GM19240 (cell line): ENCODE results near the gene GNG2.

Experiments used
- DNase-seq: peaks from one replicate; pipeline ENCODE4 v3.0.0; 2011; ENCODE audit warnings: low spot score; ENCODE audit not compliant: insufficient read length

GNG2 gene

DNA sequence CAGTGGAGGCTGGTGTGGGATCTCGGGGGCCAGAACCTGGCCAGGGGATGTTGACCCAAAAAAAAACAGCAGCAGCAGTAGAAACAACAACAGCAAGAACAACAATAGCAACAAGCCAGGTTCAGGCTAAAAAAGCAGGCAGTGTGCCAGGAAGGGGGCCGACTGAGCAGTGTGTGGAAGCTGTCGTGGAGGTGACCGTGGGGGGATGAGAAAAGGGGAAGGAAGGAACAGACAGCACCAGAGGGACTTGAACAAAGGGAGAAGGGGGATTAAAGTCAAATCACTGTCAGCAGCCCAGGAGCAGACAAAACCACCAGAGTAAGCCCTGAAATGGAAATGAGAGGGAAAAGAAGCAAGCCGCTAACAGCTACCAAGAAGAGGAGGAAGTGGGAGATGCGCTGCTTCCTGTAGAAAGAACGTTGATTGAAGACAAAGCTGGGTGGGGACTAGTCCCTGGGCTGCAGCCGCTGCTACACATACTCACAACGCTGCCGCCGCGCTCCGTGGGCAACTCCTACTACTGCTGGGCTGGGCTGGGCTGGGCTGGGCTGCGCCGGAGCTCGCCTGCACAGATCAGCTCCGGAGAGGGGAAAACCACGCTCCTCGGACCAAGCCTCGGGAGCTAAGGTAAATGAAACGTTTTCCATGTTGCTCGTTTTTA lies at the start of gene GNG2:
Gene GNG2, plus strand, starts transcription at position 449 of the 661 bp plus-strand sequence. CDS start 90,067 bp downstream, outside the sequence.
- peak; percentile 50 for DNase-seq

DNA sequence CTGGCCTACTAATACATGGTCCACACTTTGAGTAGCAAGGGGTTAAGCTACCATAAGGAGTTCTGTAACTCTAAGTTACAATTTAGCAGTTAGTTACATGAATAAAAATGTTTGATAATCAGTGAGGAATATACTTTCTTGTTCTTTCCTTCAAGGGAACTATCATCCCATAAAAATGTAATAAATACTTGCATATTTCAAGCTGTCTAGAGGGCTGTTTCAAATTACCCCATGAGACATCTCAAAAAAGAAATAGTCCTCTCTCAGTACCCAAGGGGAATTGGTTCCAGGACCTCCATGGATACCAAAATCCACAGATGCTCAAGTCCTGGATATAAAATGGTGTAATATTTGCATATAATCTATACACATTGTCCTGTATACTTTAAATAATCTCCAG lies 48.7 kb upstream of the GNG2 start:
- DNase-seq = no peak

DNA sequence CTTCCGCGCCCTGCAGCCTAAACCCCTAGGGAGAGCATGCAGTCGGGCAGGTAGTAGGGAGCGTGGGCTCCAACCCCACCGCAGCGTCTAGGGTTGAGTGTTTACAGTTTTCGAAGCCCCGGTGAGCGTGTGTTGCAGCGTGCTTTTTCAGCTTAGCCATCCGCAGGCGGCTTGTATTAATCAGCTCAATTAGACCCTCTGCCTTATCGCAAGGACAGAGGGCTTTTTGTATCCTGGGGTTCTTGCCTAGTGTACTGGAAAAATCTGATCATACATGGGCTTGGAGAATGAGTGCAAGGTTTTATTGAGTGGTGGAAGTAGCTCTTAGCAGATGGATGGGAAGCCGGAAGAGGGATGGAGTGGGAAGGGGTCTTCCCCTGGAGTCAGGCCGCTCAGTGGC lies 44.4 kb upstream of the GNG2 start:
- DNase-seq = no peak

DNA sequence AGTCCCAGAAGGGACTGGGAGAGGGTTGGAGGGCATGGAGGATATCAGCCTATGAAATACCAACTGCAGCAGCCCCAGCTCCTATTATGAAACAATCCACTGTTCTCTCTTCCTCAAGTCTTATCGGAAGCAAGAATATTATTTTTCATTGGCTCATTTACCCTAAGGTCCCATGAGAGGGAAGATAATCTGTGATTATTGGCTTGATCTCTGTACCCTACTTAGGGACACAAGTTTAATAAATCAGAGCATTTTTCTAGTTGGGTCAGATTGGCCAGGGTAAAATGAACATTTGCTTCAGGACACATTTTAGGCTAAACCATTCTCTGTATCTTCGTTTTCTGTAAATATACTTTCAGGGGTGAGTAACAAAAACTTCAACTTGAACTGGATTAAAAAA lies 43.1 kb upstream of the GNG2 start:
- no peak for DNase-seq

DNA sequence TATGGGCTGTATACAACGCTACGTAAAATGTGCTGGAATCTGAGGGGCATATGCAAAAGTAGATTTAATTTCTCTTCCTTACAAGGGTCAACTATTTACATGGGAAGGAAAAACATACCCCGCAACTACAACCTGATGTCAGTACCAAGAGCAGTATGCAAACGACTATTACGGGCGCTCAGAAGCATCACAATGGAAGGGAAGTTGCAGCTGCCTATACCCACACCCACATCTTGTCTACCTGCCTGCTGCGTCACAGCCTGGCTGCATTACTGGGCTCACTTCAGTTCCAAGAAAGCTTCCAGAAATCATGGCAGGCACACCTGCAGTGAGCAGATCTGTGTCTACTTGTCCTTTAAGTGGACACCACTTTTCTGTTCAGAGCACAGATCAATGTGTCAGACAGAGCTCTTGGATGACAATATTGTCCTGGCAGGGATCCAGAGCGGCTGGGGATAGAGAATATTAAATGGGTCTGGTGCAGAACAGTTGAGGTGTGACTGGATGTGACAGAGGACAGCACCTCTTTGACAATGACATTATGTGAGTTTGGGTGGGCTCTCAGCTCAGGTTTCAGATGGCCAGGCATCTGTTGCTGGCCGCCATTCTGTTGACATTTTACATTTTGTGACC lies 41.5 kb upstream of the GNG2 start:
- no peak for DNase-seq

DNA sequence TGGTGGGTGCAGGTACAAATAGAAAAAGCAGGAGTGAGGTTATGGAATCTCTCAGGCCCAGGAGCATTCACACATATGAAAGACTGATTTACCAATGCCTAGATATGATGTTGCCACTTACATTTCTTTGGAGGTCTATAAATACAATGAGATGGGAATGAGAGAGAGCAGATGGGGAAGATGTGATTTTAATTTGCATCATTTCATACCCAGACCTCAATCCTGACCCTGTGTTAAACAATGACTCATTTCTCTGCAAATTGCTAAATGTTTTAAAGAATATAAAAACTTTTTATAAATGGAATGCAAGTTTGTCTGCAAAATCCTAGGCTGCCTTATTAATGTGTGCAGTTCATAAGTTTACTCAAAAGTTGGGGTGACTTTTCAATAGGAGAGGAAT lies 38.6 kb upstream of the GNG2 start:
- no peak for DNase-seq

DNA sequence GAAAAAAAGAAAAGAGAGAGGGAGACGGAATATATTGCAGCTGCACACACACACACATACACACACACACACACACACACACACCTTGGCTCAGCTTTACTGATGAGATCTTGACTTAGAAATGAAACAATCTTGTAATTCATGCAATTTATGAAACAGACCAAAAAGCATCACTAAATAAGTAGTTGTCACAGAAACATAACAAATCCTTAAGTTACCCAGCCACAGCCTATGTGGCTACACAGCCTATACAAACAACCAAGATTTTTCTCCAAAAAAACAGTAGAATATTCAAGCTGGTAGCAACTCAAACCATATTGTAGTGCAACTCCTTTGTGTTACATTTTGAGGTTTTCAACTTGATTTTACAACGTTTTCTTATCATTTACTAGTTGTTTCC lies 37.9 kb upstream of the GNG2 start:
- DNase-seq = no peak

DNA sequence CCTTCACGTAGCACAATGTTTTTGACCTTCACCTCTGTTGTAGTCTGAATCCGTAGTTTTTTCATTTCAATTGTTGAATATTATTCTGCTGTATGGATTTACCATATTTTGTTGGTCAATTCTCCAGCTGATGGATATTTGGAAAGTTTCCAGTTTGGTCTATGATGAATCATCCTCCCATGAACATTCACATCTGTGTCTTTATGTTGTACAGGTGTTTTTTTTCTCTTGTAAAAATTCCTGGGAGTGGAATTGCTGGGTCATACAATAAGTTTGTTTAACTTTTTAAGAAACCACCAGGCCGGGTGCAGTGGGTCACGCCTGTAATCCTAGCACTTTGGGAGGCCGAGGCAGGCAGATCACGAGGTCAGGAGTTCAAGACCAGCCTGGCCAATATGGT lies 36.7 kb upstream of the GNG2 start:
- no peak for DNase-seq

DNA sequence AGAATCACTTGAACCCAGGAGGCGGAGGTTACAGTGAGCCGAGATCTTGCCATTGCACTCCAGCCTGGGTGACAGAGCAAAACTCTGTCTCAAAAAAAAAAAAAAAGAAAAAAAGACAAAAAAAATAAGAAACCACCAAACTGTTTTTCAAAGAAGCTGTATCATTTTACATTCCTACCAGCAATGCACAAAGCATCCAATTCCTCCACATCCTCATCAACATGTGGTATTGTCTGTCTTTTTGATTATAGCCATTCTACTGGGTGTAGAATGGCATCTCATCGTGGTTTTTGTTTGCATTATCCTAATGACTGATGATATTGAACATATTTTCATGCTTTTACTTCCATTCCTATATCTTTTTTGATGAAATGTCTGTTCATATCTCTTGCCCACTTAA lies 36.2 kb upstream of the GNG2 start:
- DNase-seq = no peak

DNA sequence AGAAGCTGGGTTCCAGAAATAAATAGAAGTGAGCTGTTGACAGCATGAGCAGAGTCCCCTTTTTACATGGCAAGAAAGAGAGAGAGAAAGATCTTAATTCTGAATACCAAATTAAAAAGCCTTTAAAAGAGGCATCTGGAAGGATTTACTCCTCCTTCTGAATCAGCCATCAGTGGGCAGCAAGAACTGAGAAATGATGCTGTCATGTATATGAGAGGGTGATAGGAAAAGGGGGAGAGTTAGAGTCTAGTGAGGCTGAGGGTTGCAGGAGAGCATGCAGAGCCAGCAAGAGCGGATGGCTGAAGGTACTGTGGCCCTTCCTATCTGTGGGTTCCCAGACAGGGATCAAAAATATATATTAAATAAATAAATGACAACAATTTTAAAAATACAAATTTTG lies 34.5 kb upstream of the GNG2 start:
- no peak for DNase-seq

DNA sequence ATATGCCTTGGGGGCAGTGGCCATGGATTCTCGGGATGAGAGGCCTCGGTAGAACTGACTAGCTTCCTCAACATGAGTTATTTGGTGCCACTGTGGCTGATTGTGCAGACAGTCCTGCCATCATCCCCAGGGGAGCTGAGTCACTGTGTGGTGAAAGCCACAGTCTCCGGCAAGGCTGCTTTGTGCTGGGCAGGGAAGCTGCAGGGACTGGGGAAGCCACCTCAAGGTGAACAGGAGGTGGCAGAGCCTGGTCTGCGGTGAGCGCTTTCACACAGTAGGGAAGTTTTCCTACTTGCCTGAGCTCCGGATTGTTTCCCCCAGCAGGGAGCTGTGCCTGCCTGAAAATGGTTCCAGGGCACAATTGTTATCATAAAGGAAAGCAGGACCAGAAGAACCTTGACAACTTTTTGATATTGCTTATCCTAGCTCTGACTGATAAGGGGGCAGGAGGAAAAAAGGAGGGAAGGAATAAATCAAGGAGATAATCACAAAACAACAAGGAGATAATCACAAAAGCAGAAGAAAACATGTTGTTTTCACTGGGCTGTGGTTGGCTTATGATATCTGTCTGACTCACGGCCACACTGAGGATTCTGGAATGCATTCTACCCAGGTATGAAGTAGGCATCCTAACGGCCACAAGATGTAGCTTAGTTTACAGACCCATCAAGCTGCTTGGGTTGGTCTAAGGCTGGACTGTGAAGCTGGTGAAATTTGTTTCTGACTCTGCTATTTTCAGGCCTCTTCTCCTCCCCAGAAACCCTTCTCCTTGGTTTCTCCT lies 32.2 kb upstream of the GNG2 start:
- DNase-seq = no peak

DNA sequence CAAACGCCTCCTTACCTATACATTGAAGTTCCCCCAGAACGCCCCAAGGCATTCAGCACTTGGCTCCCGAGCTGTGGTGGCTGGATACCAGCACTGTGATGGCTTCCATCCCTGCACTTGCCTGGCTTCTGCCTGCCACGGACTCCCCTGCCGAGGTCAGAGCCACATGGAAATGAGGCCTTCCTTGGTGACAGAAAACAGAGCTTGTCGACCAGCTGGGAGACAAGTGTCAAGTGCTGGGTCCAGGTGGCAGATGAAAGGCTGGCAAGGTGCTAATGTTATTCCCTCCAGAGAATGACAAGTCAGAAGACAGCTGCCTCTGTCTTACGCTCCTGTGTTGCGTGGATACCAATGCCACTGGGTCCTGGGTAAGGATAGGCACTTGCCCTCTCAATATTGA lies 26.2 kb upstream of the GNG2 start:
- DNase-seq = no peak

DNA sequence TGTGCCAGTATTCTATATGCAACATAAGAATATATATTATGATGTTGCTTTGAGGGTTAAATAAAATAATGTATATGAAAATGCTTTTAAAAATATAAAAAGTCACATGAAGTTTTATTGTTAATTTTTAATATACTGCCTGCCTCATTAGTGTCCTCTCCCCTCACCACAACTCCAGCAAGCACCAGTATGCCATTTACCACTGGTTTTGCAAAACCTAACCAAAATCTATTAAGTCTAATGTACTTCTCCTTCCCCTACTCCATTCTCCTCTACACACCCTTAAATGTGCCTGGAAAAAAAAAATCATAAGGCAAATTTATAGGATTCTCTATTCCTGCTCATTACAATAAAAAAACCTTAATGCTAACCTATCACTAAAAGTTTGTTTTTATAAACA lies 24.0 kb upstream of the GNG2 start:
- DNase-seq = no peak

DNA sequence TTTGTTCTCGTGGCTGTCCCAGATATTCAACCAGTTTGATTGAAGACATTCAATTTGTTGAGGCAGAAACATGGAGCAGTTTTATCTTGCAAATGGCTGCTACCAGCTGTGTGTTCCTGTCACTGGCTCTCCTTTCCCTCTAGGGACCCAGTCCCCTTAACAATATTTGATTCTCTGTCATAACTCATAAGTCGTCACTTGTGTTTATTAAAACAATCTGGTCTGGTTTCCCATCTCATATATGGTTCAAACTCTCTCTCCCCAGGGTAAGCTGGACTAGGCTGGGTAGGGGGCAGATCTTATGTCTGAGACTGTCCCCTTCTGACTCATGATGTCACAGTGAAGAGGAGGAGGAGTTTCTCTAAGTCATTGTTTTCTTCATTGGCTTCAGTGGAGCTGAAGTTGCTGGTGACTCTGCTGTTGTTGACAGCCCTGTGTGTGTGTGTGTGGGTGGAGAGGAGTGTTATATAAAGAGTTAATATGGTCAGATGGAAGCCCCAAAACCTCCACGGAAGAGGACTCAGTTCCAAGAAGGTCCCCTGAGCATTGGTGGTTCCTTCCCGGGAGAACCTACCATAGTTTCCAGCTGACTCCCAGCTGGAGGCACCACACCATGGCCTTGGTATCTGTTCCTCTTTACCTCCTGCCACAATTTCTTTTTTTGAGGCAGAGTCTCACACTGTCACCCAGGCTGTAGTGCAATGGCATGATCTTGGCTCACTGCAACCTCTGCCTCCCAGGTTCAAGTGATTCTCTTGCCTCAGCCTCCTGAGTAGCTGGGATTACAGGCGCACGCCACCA lies 16.1 kb upstream of the GNG2 start:
- DNase-seq = no peak

DNA sequence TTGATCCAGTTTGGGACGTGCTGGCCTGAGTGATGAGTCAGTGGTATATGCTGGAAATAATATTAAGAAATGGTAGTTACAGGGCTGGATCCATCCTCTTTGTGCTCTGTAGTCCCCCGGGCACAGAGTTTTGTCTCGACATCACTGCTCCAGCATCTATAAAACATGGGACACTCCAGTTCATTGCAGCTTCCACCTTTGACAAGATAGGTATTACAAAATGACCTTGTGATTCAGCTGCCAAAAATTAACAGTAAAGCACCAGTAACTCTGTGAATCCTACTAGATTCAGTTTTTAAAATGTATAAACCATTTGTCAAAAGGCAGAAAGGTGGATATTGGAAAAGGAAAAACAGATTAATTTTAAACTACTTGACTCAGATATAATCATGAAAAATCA lies 14.6 kb upstream of the GNG2 start:
- no peak for DNase-seq

DNA sequence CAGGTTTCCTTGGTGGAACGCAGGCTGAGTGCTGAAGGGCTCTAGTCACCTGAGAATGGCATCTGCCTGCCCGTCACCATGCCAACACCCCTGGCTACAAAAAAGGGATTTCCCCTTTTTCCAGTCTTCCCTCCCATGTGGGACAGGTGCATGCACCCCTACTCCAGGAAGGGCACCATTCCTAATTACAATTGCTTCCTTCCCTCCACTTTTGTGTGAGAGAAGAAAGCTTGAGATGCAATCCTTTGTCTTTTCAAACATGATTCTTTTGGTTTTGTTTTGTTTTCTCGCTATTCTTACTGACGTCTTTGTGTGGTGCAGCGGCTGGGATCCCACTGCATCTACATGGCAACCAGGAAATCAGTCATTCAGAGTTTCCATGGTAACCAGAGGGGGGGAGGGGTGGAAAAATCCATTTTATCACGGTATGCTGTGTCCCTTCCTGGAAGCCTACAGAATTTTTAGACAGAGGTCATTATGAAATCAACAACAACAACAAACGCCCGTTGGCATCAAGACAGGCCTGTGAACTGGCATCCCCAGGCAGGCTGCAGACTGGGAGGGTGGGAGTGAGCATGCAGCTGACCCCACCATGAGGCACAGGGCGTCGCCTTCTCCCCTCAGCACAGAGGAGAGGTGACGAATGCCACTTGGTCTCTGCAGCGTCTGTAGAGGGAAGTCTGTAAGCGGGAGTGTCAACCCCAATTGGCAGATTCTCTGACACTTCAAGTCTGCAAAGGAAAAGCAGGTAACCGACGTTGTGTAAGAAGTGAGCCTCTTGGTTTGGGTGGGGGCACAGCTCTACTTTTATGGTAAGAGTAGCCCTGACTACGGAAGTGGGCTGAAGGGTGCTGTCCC lies 13.6 kb upstream of the GNG2 start:
- DNase-seq = peak; percentile 77

DNA sequence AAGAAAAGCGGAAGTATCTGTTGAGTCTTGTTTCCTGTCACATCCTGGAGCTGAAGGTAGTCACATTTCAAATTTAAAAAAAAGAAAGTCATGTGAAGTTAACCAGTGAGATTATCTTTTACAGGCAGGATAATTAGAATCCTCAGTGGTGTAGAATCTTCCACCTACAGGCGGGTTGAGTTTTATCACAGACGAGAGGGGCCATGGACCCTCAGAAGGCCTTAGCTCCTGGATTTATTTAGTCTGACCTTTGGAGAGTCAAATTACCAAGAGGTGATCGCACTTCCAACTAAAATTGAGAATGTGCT lies 13.0 kb upstream of the GNG2 start:
- DNase-seq = no peak

DNA sequence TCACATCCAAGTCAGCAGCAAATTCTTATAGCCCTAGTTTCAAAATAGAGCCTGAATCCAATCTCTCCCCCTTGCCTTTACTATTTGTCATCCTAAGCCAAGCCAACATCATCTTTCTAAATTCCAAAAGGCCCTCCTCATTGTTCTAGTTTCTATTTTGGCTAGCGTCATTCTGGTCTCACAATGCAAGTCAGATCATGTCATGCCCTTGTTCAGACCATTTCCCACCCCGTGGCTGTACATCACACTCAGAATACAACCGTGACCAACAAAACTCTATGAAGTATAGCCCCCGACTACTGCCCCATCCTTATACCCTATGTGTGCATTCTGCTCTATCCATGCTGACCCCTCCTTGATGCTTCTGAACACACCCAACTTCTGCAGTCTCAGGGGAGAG lies 12.3 kb upstream of the GNG2 start:
- no peak for DNase-seq

DNA sequence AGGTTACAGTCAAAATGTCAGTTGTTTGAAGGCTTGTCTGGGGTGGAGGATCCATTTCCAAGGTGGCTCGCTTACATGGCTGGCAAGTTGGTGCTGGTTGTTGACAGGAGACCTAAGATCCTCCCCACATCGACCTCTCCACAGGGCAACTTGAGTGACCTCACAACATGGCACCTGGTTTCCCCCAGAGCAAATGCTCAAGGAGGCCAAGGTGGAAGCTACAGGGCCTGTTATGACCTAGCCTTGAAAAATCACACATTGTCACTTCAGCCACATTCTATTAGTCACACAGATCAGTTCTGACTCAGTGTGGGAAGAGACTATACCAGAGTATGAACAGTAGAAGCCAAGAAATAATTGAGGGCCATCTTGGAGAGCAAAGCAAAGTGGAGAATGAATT lies 11.3 kb upstream of the GNG2 start:
- no peak for DNase-seq

DNA sequence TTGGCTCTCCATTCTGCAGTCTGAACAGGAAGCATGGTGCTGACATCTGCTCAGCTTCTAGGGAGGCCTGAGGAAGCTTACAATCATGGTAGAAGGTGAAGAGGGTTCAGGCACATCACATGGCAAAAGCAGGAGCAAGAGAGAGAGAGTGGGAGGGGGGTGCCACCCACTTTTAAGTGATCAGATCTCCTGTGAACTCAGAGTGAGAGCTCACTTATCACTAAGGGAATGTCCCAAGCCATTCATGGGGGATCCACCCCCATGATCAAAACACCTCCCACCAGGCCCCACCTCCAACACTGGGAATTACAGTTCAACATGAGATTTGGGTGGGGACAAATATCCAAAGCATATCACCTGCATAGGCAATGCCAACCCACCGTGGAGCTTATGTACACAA lies 9.8 kb upstream of the GNG2 start:
- no peak for DNase-seq

DNA sequence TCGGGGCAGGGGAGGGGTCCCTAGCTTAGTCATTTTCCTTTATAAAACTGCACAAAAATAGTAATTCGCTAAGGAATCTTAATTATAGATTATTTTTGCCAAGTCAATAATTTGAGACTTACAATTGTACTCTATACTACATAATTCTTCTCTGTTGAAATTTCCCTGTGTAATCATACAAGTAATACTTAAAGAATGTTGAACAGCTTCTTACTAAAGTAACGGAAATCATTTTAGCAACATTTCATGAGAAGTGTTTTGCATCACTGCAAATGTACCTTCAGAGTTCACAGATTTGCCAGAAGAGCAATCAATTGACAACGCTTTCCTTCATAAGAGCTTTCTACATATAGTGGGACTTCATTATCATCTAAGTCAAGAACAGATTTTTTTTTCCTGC lies 7.9 kb upstream of the GNG2 start:
- DNase-seq = no peak
